ENCODE results near the gene BRINP2. TPM values are rescaled to one million over a fixed set of nuclear protein-coding genes. Genes with fewer than 3 reads are reported as not detected.

Gene BRINP2
- total and polyA plus RNA-seq, 2 of the 4 experiments (the other 2 are of a cell fraction), result not detected

DNA sequence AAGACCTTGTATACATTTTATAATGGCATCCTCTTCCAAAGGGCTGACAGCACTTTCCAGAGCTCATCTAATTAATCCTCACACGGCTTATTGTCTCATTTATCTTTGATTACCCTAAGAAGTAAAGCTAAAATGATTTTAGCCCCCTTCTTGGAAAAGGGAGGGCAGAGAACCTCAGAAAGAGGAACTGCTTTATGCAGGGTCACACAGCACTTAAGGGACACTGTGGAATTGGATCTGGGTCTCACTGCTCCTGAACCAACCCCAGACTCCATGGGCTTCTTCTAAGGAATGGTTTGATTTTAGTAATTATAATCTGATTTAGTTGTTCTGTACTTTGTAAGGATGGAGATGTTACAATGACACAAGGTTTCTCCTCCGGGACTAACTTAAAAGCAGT, 3.2 kb downstream of the BRINP2 start:
- Histone ChIP-seq H2AK9ac (replicated peaks; ENCODE audit: low read depth, low read length, poor library complexity) (no peak overlapping the region), H4K91ac (ENCODE audit: insufficient read depth, low read depth, low read length) (no peak overlapping the region), H4K8ac (ENCODE audit: low read depth in 2 of 2, low read length in 2 of 2) (no peak overlapping the region), H2BK20ac (ENCODE audit: low read depth, low read length) (no peak overlapping the region), H3K4me3 (ENCODE audit: insufficient read depth, low read depth, low read length) (no peak overlapping the region), H3K4ac (ENCODE audit: low read depth, low read length) (no peak overlapping the region), H3K14ac (replicated peaks; ENCODE audit: low read depth, low read length) (no peak overlapping the region), H2BK120ac (ENCODE audit: low read depth, low read length) (no peak overlapping the region), H3K27ac (ENCODE audit: insufficient read depth, low read length) (no peak overlapping the region), H3K9me3 (ENCODE audit: control insufficient read depth, insufficient read depth, low read length) (no peaks in the 10 kb centered on the region), H4K5ac (ENCODE audit: low read depth, low read length) (no peak overlapping the region), H3K4me2 (ENCODE audit: low read depth, low read length) (no peak overlapping the region), H3K27me3 (ENCODE audit: control insufficient read depth, insufficient read depth, low read length) (peaks cover 46% of the 10 kb centered on the region), H3K79me1 (ENCODE audit: low read depth in 1 of 2, low read length in 2 of 2) (no peaks in the 10 kb centered on the region), H3K18ac (ENCODE audit: low read depth, low read length) (no peak overlapping the region), H3K9me1 (ENCODE audit: insufficient read depth, low read length) (no peaks in the 10 kb centered on the region; the same call in 1 of the 2 replicates), H2BK15ac (ENCODE audit: low read depth, low read length) (no peak overlapping the region), H2BK5ac (ENCODE audit: low read depth, low read length, poor library complexity, severe bottlenecking) (no peak overlapping the region), H3K23ac (ENCODE audit: low read depth, low read length) (no peak overlapping the region), H3K4me1 (ENCODE audit: control insufficient read depth, insufficient read depth, low read length) (no peaks in the 10 kb centered on the region), H3K36me3 (ENCODE audit: control insufficient read depth, insufficient read depth, low read length) (no peaks in the 10 kb centered on the region), H3K56ac (ENCODE audit: extremely low read depth, insufficient read depth, low read length) (no peak overlapping the region), H4K20me1 (ENCODE audit: insufficient read depth, low read length) (no peaks in the 10 kb centered on the region), H2AFZ (replicated peaks; ENCODE audit: low read length, poor library complexity) (no peak overlapping the region), H2AK5ac (ENCODE audit: low read depth, low read length) (no peak overlapping the region), H3K9ac (ENCODE audit: low read depth, low read length) (no peak overlapping the region)
- TF ChIP-seq, protein P1, sequence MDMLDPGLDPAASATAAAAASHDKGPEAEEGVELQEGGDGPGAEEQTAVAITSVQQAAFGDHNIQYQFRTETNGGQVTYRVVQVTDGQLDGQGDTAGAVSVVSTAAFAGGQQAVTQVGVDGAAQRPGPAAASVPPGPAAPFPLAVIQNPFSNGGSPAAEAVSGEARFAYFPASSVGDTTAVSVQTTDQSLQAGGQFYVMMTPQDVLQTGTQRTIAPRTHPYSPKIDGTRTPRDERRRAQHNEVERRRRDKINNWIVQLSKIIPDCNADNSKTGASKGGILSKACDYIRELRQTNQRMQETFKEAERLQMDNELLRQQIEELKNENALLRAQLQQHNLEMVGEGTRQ (IDR thresholded peaks at IDR 0.05; ENCODE audit: low read depth, low read length), result no peak
- no peak for TF ChIP-seq POLR2A (IDR thresholded peaks at IDR 0.05; ENCODE audit: low read depth, low read length)
- no peak for TF ChIP-seq SMC3 (IDR thresholded peaks at IDR 0.05; ENCODE audit: low read depth, low read length)
- TF ChIP-seq MAZ (IDR thresholded peaks at IDR 0.05; ENCODE audit: borderline replicate concordance, low read depth, low read length), result no peak
- TF ChIP-seq, protein P2, sequence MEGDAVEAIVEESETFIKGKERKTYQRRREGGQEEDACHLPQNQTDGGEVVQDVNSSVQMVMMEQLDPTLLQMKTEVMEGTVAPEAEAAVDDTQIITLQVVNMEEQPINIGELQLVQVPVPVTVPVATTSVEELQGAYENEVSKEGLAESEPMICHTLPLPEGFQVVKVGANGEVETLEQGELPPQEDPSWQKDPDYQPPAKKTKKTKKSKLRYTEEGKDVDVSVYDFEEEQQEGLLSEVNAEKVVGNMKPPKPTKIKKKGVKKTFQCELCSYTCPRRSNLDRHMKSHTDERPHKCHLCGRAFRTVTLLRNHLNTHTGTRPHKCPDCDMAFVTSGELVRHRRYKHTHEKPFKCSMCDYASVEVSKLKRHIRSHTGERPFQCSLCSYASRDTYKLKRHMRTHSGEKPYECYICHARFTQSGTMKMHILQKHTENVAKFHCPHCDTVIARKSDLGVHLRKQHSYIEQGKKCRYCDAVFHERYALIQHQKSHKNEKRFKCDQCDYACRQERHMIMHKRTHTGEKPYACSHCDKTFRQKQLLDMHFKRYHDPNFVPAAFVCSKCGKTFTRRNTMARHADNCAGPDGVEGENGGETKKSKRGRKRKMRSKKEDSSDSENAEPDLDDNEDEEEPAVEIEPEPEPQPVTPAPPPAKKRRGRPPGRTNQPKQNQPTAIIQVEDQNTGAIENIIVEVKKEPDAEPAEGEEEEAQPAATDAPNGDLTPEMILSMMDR (conservative IDR thresholded peaks at IDR 0.05; ENCODE audit: low read depth, low read length), result no peak
- TF ChIP-seq RFX5 (IDR thresholded peaks at IDR 0.05; ENCODE audit: low read depth, low read length), result no peak
- no peak for TF ChIP-seq RAD21 (IDR thresholded peaks at IDR 0.05; ENCODE audit: low read length)
- TF ChIP-seq CHD1 (IDR thresholded peaks at IDR 0.05; ENCODE audit: low read depth, low read length), result no peak
- TF ChIP-seq FOS (IDR thresholded peaks at IDR 0.05; ENCODE audit: low read depth, low read length), result no peak
- TF ChIP-seq, protein P3, sequence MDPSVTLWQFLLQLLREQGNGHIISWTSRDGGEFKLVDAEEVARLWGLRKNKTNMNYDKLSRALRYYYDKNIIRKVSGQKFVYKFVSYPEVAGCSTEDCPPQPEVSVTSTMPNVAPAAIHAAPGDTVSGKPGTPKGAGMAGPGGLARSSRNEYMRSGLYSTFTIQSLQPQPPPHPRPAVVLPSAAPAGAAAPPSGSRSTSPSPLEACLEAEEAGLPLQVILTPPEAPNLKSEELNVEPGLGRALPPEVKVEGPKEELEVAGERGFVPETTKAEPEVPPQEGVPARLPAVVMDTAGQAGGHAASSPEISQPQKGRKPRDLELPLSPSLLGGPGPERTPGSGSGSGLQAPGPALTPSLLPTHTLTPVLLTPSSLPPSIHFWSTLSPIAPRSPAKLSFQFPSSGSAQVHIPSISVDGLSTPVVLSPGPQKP (IDR thresholded peaks at IDR 0.05; ENCODE audit: borderline replicate concordance, low read depth, low read length), result no peak
- TF ChIP-seq CEBPB (IDR thresholded peaks at IDR 0.05; ENCODE audit: low read depth, low read length), result no peak
- TF ChIP-seq BHLHE40 (IDR thresholded peaks at IDR 0.05; ENCODE audit: low read depth, low read length), result no peak
- TF ChIP-seq NFE2L2 (IDR thresholded peaks at IDR 0.05; ENCODE audit: low read depth, low read length), result no peak
- no peak for TF ChIP-seq MXI1 (IDR thresholded peaks at IDR 0.05; ENCODE audit: borderline replicate concordance, low read depth, low read length)
- DNase-seq (no peak), ATAC-seq (ENCODE audit: low read depth) (no peak)
- no CpG with 5 or more reads among the region's 2 CpGs for WGBS, 2 experiments (ENCODE audit: extremely low coverage in 2 of 2, insufficient read length in 1 of 2)
- no TSS peak for BruUV-seq (replicated peaks)
- intact Hi-C loops (cut with micrococcal nuclease) (no loop called here), in situ Hi-C loops (cut with MboI; ENCODE audit: low sequenced_read_pairs) (no loop called here), dilution Hi-C loops (cut with HindIII; ENCODE audit: low sequenced_read_pairs, unreplicated experiment) (no loop called here)
- POLR2A ChIA-PET (ENCODE audit: unreplicated experiment), result no interaction called here
- CTCF ChIA-PET, result no interaction called here

All from IMR-90 (cell line).